HG03439 (cell line): ENCODE measurements around the gene LRP1.

ENCODE experiments used
- ATAC-seq: cut with Tn5 transposase; IDR thresholded peaks from one replicate; pipeline ENCODE4 v1.9.1; 2021; ENCODE audit warnings: mild to moderate bottlenecking, moderate library complexity; ENCODE audit not compliant: unreplicated experiment

Gene LRP1

DNA sequence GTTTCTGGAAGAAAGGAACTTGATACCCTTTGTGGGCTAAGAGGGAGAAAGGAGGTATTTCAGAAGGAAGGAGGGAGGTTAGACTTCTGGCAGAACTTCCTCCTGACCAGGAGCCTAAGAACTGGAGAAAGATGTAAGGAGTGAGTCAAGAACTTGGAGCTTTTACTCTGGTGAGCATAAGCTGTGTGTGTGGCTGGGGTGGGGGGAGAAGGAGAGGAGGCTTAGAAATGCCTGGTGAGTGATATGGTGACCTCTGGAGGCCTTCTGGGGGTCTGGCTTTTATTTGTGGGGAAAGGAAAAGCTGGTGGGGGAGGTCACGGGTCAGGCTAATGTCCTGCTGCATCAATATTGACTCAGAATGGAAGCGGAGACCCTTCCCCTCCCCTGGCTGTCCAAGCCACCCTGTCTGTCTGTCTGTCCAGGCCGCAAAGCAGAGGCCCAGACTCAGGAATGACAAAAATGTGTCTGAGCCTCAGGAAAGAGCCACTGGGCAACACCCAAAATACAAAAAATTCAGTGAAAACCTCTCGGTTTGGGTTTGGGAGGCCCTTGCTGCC, 4.8 kb downstream of the LRP1 start:
- no peak for ATAC-seq

DNA sequence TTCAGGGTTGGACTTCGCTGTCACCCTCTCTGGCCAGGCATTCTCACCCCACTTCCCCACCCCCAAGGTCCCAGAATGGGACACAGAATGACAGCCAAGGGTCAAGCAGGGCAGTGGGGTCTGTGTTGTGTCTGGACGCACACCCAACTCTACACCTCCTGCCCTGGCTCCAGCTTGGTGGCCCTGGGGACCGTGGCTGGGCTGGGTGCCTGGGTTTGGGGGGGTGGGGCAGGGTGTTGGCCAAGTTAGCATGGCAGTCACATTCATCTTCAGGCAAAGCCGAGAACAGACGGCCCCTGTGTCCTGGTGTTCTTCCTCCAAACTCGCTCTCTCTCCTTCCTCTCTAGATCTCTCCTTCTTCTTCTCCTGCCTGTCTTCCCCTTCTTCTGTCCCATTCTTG, 5.6 kb downstream of the LRP1 start:
- ATAC-seq, result no peak

GRCh38 chr12:57134949-57135348, 6.7 kb downstream of the LRP1 start:
- no peak for ATAC-seq

GRCh38 chr12:57135527-57136326, 7.4 kb downstream of the LRP1 start:
- no peak for ATAC-seq

DNA sequence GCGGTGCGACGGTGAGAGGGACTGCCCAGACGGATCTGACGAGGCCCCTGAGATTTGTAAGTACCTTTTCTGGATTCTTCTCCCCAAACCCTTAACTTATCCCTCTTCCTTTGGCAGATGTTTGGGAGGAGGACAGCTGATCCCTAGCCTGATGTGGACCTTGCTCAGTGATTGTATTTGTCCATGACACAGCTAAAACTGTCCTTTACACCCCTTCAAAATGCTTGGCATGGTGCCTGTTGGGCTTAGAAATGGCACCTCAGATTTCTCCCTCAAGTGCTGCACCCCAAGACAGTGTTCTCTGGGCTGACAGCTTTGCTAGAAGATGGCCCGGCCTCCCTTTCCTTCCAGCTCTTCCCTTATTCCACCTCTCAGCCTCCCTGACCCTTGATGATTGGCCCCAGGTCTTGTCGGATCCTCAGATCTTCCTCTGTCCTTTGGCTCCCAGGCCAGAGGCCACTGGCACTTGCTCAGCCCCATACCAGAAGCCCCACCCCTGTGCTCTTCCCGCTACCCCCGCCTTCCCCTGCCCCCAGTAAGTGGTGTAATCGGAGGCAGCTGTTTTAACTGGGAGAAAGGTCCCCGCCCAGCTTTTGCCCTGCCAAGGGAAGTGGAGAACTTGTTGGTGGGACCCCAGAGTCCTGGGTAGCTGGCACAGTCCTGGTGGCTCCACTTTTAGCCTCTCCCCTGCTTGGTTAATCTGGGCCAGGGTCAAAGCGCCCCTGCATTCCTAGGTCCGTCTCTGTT, 10.4 kb downstream of the LRP1 start:
- ATAC-seq, result no peak

DNA sequence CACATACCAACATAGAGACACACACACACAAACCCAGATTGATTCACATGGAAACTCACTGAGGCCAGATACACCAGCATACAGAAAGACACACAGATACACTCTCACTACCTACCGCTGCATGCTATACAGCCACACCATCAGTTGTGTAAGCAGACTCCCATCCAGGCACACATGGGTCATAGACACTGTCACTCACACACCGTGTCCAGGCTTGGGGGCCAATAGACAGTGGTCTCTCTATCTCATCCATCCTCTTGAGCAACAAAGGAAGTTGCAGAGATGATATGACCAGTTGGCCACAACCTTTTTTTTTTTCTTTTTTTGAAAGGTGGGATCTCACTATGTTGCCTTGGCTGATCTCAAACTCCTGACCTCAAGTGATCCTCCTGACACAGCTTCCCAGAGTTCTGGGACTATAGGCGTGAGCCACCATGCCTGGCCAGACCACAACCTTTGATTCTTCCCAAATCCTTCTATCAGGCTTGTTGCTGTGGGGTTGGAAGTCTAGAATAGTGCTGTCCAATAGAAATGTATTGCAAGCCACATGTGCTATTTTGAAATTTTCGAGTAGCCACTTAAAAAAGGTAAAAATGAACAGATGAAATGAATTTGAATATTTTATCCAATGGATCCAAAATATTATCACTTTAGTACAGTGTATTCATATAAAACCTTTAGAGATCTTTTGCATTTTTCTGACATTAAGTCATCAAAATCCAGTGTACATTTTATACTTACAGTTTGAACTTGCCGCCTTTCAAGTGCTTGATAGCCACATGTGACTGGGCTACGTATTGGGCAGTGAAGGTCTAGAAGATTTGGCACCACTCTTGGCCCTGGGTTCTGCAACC, 11.7 kb downstream of the LRP1 start:
- ATAC-seq, result no peak

DNA sequence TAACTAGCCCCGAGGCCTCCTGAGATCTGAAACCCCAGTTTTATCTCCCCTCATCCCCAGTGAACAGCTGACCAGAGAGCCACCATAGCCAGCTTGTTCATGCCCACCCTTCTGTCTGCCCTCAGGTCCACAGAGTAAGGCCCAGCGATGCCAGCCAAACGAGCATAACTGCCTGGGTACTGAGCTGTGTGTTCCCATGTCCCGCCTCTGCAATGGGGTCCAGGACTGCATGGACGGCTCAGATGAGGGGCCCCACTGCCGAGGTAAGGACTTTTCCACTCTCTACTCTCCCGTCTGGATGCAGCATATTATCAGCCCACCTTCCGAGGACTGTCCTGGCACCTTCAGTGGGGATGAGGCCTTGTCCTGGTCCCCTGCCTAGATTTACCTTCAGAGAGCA, 13.0 kb downstream of the LRP1 start:
- no peak for ATAC-seq

DNA sequence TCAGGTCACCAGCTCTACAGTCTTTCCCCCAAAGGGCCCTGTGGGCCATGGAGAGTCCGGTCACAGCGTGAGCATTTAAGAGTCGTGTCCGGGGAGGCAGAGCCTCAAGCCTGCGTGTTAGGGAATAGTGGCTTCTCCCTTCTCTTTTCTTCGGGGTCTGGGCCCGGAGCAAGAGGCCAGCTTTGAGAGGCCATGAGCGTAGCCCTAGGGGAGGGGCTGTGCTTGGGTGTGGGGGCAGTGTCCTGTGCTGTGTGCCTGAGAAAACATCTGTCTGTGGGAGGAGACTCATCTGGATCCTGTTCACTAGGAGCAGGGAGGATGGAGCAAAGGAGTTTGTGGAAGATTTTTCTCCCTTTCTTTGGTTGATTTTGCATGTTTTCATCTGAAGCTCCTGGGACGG, 13.8 kb downstream of the LRP1 start:
- ATAC-seq, result no peak

DNA sequence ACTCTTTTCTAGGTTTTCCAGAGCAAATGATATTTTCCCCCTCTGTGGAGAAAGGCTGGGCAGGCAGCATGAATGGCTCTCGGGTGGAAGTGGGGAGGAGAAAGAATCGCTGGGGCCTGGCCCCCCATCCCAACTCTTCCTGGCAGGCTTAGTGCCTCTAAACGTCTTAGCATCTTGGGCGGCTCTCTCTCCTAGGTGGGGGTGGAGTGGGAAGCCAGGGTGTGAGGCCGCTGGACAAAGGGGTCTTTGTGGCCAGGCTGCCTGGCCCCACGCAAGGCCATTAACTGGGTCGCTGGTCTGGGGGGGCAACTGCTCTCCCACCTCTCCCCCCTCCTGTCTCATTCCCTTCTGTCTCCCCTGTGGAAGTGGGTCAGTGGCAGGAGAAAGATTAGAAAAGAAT, 14.4 kb downstream of the LRP1 start:
- ATAC-seq, result no peak

GRCh38 chr12:57143454-57143853, 15.2 kb downstream of the LRP1 start:
- no peak for ATAC-seq

- ATAC-seq, result no peak
Observed at GRCh38 chr12:57145460-57146059, 17.3 kb downstream of the LRP1 start.

GRCh38 chr12:57146092-57146491, 17.8 kb downstream of the LRP1 start:
- ATAC-seq, result no peak

GRCh38 chr12:57146961-57147944, 19.0 kb downstream of the LRP1 start, which contains the start of gene LRP1-AS:
Gene LRP1-AS, minus strand, starts transcription at chr12:57147619.
- no peak for ATAC-seq

GRCh38 chr12:57148469-57149244, 20.4 kb downstream of the LRP1 start:
- no peak for ATAC-seq

- ATAC-seq, result no peak
Observed at GRCh38 chr12:57149245-57149900, 21.1 kb downstream of the LRP1 start.

DNA sequence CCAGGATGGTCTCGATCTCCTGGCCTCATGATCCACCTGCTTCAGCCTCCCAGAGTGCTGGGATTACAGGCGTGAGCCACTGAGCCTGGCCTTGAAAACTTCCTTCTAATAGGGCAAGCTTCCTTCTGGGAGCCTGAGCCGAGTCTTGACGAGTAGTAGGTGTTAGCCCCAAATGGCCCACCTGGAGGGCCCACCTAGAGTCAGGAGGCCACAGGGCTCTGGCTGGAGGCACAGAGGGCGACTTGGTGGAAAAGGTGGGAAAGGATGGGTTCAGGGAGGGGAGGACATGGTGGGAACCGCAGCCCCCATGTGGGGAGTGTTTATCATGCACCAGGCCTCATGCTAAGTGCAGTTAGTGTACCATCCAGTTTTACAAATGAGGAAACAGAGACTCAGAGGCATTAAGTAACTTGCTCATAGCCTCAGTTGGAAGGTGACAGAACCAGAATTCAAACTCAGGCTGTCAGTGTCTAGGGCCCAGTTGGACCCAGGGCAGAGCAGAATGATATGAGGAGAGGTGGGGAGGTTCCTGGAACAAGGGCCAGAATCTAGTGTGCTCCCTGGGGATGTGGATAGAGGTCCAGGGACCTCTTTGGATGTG, 22.2 kb downstream of the LRP1 start:
- ATAC-seq, result no peak

DNA sequence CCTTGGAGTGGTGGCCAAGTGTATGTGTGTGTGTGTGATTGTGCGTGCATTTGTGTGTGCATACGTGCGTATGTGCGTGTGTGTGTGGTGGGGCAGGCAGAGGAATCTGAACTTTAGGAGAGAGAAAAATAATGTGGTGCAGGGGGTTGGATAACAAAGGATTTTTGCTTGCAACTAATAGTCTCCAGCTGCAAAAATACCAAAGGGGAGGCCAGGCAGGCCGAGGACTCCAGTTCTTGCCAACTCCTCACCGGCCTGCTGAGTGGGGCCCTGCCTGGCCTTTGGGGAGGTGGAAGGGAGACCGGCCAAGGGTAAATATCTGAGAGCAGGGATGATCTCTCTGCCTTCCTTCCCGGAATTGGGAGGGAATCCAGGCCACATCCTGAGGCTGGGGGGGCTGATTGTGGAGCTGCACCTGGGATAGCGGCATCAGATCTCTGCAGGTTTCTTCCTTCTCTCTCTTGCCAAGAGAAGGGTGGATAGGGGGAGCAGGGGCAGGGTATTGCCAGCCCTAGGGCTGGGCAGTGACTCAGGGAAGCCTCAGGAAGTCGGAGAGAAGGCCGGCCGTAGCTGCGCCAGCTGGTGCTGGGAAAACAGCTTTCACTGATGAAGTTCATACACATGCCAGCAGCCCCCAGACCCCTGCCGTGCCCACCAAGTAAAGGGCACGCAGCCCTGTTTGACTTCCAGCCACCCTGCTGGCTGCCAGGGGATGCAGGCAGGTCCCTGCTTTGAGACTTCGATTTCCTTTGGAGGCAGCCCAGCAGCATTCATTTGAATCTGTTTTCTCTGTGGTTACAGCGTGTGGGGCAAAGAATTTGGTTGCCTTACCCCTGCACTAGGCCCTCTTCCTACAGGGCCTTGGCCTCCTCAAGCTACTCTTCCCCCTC, 23.7 kb downstream of the LRP1 start:
- no peak for ATAC-seq
